Measurements from ENCODE around the gene PPP2R2C. TPM values are rescaled to one million over a fixed set of nuclear protein-coding genes. Genes with fewer than 3 reads are reported as not detected.

The PPP2R2C gene
- total RNA-seq, 1 donor: under 0.01 TPM

GRCh38 chr4:6375620-6376295 lies 96.7 kb downstream of the PPP2R2C start:
- no peaks in the 10 kb centered on the region for H3K36me3 ChIP-seq (ENCODE audit: insufficient read depth, low read length)
- H3K27me3 ChIP-seq (ENCODE audit: insufficient read depth, low read length): peaks cover 4% of the 10 kb centered on the region
- no peak overlapping the region for H3K4me2 ChIP-seq (ENCODE audit: insufficient read depth, low read length)
- TF ChIP-seq CTCF (IDR thresholded peaks at IDR 0.05; ENCODE audit: extremely low read depth, low read depth, low read length): no peak
- no peak overlapping the region for H3K4me3 ChIP-seq (ENCODE audit: insufficient read depth, low read length)
- H2AFZ ChIP-seq (ENCODE audit: low read length): no peak overlapping the region
- no peak overlapping the region for H3K27ac ChIP-seq (ENCODE audit: low read depth, low read length)
- no peaks in the 10 kb centered on the region for H4K20me1 ChIP-seq (ENCODE audit: insufficient read depth, low read length)
- no peaks in the 10 kb centered on the region for H3K79me2 ChIP-seq (ENCODE audit: insufficient read depth, low read length)
- no peaks in the 10 kb centered on the region for H3K9me3 ChIP-seq (ENCODE audit: low read depth, low read length)
- DNase-seq (ENCODE audit: insufficient read length, low spot score, missing footprints): peak; percentile 75
- H3K4me1 ChIP-seq (ENCODE audit: insufficient read depth, low read length): no peaks in the 10 kb centered on the region

GRCh38 chr4:6374575-6374974 lies 97.8 kb downstream of the PPP2R2C start:
- Histone ChIP-seq H2AFZ (ENCODE audit: low read length) (no peak overlapping the region), H3K4me1 (ENCODE audit: insufficient read depth, low read length) (no peaks in the 10 kb centered on the region), H3K79me2 (ENCODE audit: insufficient read depth, low read length) (no peaks in the 10 kb centered on the region), H3K9me3 (ENCODE audit: low read depth, low read length) (no peaks in the 10 kb centered on the region), H3K27ac (ENCODE audit: low read depth, low read length) (no peak overlapping the region), H3K36me3 (ENCODE audit: insufficient read depth, low read length) (no peaks in the 10 kb centered on the region), H3K4me2 (ENCODE audit: insufficient read depth, low read length) (no peak overlapping the region), H3K4me3 (ENCODE audit: insufficient read depth, low read length) (no peak overlapping the region), H4K20me1 (ENCODE audit: insufficient read depth, low read length) (no peaks in the 10 kb centered on the region), H3K27me3 (ENCODE audit: insufficient read depth, low read length) (peaks cover 4% of the 10 kb centered on the region)
- no peak for TF ChIP-seq CTCF (IDR thresholded peaks at IDR 0.05; ENCODE audit: extremely low read depth, low read depth, low read length)
- DNase-seq (ENCODE audit: insufficient read length, low spot score, missing footprints): no peak

- no peak overlapping the region for H3K4me3 ChIP-seq (ENCODE audit: insufficient read depth, low read length)
- no peaks in the 10 kb centered on the region for H3K36me3 ChIP-seq (ENCODE audit: insufficient read depth, low read length)
- no peaks in the 10 kb centered on the region for H3K79me2 ChIP-seq (ENCODE audit: insufficient read depth, low read length)
- TF ChIP-seq CTCF (IDR thresholded peaks at IDR 0.05; ENCODE audit: extremely low read depth, low read depth, low read length): no peak
- no peak overlapping the region for H2AFZ ChIP-seq (ENCODE audit: low read length)
- H4K20me1 ChIP-seq (ENCODE audit: insufficient read depth, low read length): no peaks in the 10 kb centered on the region
- no peak overlapping the region for H3K4me2 ChIP-seq (ENCODE audit: insufficient read depth, low read length)
- DNase-seq (ENCODE audit: insufficient read length, low spot score, missing footprints): no peak
- H3K27ac ChIP-seq (ENCODE audit: low read depth, low read length): no peak overlapping the region
- no peaks in the 10 kb centered on the region for H3K9me3 ChIP-seq (ENCODE audit: low read depth, low read length)
- H3K4me1 ChIP-seq (ENCODE audit: insufficient read depth, low read length): no peaks in the 10 kb centered on the region
- peaks cover 4% of the 10 kb centered on the region for H3K27me3 ChIP-seq (ENCODE audit: insufficient read depth, low read length)
These were observed 98.6 kb downstream of the PPP2R2C start for GRCh38 chr4:6373541-6374410.

All from osteoblast (primary cell).